Measurements from ENCODE around the gene WDR46. TPM values are rescaled to one million over a fixed set of nuclear protein-coding genes. Genes with fewer than 3 reads are reported as not detected.

WDR46 gene
- total and polyA plus RNA-seq, 2 of the 13 experiments (the other 11 are each of a cell fraction or from before 2014, with no cell fraction given) = 47.4 to 105 TPM

DNA sequence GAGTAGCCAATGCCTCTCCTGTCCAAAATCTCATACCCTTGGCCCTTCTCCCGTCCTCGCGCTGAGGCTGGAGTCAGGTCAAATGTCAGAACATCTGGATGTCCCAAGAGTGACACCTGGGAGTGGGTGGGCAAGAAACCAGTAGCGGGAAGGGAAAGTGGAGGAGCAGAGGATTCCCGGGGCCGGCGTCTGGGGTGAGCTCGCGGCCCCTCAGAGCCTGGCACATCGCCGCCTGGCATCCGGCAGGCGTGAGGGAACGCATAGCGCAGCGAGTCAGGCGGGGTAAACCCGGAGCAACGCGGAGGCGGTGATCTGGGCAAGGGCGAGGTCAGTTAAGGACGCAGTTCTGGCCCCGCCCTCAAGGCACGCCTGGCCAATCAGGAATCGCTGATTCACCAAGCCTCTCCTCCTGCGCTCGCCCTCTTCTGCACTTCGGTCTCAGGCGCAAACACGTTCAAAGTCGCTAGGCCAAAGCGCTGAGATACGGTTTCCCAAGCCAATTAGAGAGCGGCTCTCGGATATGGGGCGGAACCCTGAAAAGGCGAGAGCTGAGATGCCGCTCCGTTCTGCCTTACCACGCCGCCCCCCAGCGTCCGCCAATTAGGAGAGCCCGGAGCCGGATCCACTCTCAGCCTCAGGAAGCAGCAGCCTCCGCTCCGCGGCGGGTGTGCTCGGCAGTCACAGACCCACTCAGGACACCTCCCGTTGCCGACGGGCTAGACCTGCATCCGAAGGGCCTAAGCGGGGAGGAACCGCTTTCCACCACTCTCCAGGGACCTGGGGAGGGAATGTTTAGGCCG is 39.9 kb downstream of the WDR46 start (continued):
- TF ChIP-seq, protein P1, sequence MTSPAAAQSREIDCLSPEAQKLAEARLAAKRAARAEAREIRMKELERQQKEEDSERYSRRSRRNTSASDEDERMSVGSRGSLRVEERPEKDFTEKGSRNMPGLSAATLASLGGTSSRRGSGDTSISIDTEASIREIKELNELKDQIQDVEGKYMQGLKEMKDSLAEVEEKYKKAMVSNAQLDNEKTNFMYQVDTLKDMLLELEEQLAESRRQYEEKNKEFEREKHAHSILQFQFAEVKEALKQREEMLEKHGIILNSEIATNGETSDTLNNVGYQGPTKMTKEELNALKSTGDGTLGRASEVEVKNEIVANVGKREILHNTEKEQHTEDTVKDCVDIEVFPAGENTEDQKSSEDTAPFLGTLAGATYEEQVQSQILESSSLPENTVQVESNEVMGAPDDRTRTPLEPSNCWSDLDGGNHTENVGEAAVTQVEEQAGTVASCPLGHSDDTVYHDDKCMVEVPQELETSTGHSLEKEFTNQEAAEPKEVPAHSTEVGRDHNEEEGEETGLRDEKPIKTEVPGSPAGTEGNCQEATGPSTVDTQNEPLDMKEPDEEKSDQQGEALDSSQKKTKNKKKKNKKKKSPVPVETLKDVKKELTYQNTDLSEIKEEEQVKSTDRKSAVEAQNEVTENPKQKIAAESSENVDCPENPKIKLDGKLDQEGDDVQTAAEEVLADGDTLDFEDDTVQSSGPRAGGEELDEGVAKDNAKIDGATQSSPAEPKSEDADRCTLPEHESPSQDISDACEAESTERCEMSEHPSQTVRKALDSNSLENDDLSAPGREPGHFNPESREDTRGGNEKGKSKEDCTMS (CRISPR knock-in tag; conservative IDR thresholded peaks at IDR 0.05) = 0 out of 2 replicates have a peak, but pooled peaks have one; percentile 48
- TF ChIP-seq ZBTB38 (CRISPR knock-in tag; IDR thresholded peaks at IDR 0.05) (peak; percentile 48; the same call in 1 of the 2 replicates), TCF7L2 (IDR thresholded peaks at IDR 0.05; ENCODE audit: low read depth, low read length) (no peak), ZFP90 (CRISPR knock-in tag; IDR thresholded peaks at IDR 0.05; ENCODE audit: borderline replicate concordance) (peak; percentile 94), ZNF446 (CRISPR knock-in tag; IDR thresholded peaks at IDR 0.05) (no peak; the same call in 1 of the 2 replicates), ZNF160 (CRISPR knock-in tag; IDR thresholded peaks at IDR 0.05) (peak; percentile 52; the same call in 1 of the 2 replicates), ZNF7 (CRISPR knock-in tag; IDR thresholded peaks at IDR 0.05) (peak; percentile 25; the same call in 1 of the 2 replicates), SOX6 (IDR thresholded peaks at IDR 0.05) (no peak), SOX6 (CRISPR knock-in tag; IDR thresholded peaks at IDR 0.05) (peak; percentile 81), RBM39 (IDR thresholded peaks at IDR 0.05; ENCODE audit: low read depth, low read length, poor library complexity, severe bottlenecking) (peak; percentile 49), ZNF883 (CRISPR knock-in tag; IDR thresholded peaks at IDR 0.05; ENCODE audit: not compliant biosample characterization) (peak; percentile 5), HNRNPK (IDR thresholded peaks at IDR 0.05; ENCODE audit: low read depth, low read length, poor library complexity, severe bottlenecking) (no peak), NFKB2 (CRISPR knock-in tag; IDR thresholded peaks at IDR 0.05; ENCODE audit: borderline replicate concordance) (peak; percentile 55; the same call in 1 of the 2 replicates), ZMYM2 (CRISPR knock-in tag; IDR thresholded peaks at IDR 0.05) (0 out of 2 replicates have a peak, but pooled peaks have one; percentile 20), KLF16 (CRISPR knock-in tag; IDR thresholded peaks at IDR 0.05) (peak in 1 of 2 experiments; percentile 32; a peak in 1 of 4 replicates), ESRRA (CRISPR knock-in tag; IDR thresholded peaks at IDR 0.05; ENCODE audit: low read depth) (peak; percentile 85), PHF20 (CRISPR knock-in tag; IDR thresholded peaks at IDR 0.05) (peak; percentile 77; the same call in 1 of the 2 replicates), ZNF660 (CRISPR knock-in tag; IDR thresholded peaks at IDR 0.05; ENCODE audit: borderline replicate concordance, low read depth) (no peak), CEBPG (CRISPR knock-in tag; IDR thresholded peaks at IDR 0.05) (0 out of 2 replicates have a peak, but pooled peaks have one; percentile 3), ZNF460 (CRISPR knock-in tag; IDR thresholded peaks at IDR 0.05; ENCODE audit: borderline replicate concordance) (no peak), ZNF569 (CRISPR knock-in tag; IDR thresholded peaks at IDR 0.05; ENCODE audit: borderline replicate concordance) (peak; percentile 38; the same call in 1 of the 2 replicates), ZNF737 (CRISPR knock-in tag; IDR thresholded peaks at IDR 0.05; ENCODE audit: borderline replicate concordance) (no peak)
- TF ChIP-seq, protein P2, sequence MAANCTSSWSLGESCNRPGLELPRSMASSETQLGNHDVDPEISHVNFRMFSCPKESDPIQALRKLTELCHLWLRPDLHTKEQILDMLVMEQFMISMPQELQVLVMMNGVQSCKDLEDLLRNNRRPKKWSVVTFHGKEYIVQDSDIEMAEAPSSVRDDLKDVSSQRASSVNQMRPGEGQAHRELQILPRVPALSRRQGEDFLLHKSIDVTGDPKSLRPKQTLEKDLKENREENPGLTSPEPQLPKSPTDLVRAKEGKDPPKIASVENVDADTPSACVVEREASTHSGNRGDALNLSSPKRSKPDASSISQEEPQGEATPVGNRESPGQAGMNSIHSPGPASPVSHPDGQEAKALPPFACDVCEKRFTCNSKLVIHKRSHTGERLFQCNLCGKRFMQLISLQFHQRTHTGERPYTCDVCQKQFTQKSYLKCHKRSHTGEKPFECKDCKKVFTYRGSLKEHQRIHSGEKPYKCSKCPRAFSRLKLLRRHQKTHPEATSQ (CRISPR knock-in tag; IDR thresholded peaks at IDR 0.05; ENCODE audit: borderline replicate concordance) = peak; percentile 77; the same call in 1 of the 2 replicates
- TF ChIP-seq, protein P3, sequence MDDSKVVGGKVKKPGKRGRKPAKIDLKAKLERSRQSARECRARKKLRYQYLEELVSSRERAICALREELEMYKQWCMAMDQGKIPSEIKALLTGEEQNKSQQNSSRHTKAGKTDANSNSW (CRISPR knock-in tag; IDR thresholded peaks at IDR 0.05; ENCODE audit: borderline replicate concordance) = no peak; the same call in 1 of the 2 replicates
